ACHN (cell line): Measurements from ENCODE around the gene TRAK1.

Experiments
- DNase-seq: peaks from one replicate; pipeline ENCODE4 v3.0.0-alpha.2; 2015
- in situ Hi-C: cut with HindIII; loops from 2 replicates; pipeline ENCODE4 v1.10.0; 2017; ENCODE audit warnings: low sequenced_read_pairs, low pct_ligation_motif_present, low pct_unique_long_range_greater_than_20kb

TRAK1 gene

DNA sequence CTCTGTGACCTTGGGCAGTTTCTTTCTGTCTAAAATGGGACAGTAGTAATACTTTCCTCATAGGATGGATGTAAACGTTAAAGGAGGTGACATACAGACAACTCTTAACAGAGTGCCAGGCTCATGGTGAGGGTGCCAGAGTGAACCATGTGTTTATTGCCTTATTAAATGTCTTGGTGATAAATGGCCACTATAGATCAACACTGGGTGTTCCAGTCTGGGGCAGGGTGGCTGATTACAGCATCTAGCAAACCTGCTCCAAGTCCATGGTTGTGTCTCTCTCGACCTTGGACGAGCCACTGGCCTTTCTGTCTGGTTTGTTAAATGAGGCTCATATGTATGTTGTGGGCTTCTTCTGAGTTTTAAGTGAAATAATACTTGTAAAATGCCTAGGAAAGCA, 75.1 kb downstream of the TRAK1 start:
- DNase-seq, result no peak
- in situ Hi-C loops, result no loop called here

DNA sequence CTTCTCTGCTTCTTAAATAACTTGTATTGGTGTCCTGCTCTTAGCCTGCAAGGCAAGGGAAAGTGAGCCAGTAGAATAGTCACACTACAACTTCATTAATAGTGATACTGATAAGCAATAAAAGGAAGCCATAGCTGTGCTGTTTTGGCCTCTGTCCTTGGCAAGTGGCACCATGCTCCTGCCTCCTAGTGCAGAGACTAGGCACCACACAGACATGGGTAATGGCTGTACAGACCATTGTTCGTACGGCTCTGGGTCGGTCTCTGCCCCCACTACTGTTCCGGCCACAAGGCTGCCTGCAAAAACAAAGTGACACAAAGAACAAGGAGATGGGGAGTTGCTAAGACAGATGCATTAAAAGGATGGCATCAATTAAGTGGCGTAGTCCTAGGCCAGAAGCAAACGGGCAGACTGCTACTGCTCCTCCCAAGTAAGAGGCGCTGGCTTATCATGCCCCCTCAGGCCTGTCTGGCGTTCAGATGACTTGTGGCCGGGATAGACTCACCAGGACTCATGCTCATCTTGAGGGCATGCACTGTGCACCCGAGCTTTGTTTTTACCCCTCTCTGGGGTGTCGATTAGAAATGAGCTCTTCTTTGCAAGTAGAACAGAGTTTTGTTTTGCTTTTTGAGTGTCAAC, 75.6 kb downstream of the TRAK1 start:
- no peak for DNase-seq
- in situ Hi-C loops, result no loop called here

GRCh38 chr3:42169579-42170120, 78.5 kb downstream of the TRAK1 start:
- in situ Hi-C loops, result no loop called here

GRCh38 chr3:42172047-42172654, 81.0 kb downstream of the TRAK1 start:
- in situ Hi-C loops, result no loop called here
- DNase-seq, result no peak

More at GRCh38 chr3:42169579-42170120, 78.5 kb downstream of the TRAK1 start:
- DNase-seq, result no peak

DNA sequence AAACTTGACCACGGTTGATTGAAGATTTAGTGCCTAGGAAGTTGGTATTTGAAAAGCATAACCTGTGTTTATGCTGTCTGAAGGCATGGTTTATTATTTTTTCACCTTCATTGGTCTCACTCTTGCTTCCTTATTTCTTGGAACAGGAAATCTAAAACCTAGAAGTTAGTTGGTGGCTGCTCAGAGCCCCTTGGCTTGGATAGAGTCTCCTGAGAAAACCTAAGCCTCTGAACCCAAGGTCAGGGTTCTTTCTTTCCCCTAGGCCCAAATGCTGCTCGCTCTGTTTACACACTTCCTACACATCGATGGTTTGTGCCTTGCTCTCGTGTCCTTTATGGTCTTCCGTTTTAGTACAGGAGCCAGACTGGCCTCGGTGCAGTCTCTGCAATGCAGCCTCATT, 82.2 kb downstream of the TRAK1 start:
- DNase-seq, result no peak

GRCh38 chr3:42174679-42175385, 83.7 kb downstream of the TRAK1 start:
- no peak for DNase-seq
- in situ Hi-C loops, result no loop called here

More for the DNA sequence above, 82.2 kb downstream of the TRAK1 start:
- in situ Hi-C loops, result no loop called here

- in situ Hi-C loops, result no loop called here
- no peak for DNase-seq
Measured at GRCh38 chr3:42175386-42176240, 84.5 kb downstream of the TRAK1 start.

- in situ Hi-C loops, result no loop called here
- no peak for DNase-seq
Measured at GRCh38 chr3:42176242-42177034, 85.3 kb downstream of the TRAK1 start.

- in situ Hi-C loops, result no loop called here
- DNase-seq, result no peak
Measured at GRCh38 chr3:42177068-42177800, 86.1 kb downstream of the TRAK1 start.

GRCh38 chr3:42177801-42178150, 86.6 kb downstream of the TRAK1 start:
- in situ Hi-C loops, result no loop called here
- no peak for DNase-seq

DNA sequence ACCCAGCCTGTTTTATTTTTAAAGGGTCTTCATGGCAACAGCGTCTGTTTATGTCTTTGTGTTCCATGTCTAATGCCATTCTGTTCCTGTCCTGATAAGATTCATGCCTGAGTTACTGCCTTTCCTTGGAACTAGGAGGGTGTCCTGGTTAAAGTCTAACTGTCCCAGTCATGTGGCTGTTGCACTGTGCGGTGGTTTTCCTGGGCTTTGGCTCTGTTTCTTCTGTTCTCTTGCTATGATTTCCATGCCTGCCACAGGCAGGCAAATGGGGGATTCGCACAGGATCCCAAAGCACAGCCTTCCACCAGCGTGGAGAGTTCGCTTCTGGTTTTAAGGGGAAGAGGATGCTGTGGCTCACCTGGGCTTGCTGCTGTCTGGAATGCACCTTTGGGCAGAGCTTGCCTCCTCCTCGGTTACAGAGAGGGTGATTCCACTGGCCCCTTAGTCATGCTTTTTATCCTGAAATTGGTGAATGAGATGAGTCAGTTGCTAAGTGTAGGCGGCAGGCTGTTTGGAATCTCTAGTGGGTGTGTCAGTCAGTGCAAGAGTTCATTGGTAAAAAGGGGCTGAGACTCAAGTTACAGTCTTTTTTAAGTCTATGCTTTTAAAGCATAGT, 88.1 kb downstream of the TRAK1 start:
- DNase-seq, result peak; percentile 91
- in situ Hi-C loops, result no loop called here

DNA sequence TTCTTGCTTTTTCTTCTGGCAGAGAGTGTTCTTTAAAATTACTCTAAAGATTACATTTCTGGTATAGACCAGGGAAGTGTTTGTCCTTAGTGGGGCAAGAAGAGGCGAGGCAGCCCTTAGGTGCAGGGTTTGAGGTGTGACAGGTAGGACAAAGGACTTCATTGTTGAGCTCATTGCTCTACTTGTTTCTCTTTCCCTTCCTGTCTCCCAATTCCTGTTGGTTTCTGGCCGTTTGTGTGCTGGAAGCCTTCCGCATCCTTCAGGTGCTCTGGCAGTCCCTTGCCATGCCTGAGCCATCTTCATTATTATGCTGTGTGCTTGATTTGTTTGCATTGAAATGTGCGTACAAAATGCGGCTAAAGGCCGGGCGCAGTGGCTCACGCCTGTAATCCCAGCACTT, 89.7 kb downstream of the TRAK1 start:
- DNase-seq, result no peak
- in situ Hi-C loops, result no loop called here

DNA sequence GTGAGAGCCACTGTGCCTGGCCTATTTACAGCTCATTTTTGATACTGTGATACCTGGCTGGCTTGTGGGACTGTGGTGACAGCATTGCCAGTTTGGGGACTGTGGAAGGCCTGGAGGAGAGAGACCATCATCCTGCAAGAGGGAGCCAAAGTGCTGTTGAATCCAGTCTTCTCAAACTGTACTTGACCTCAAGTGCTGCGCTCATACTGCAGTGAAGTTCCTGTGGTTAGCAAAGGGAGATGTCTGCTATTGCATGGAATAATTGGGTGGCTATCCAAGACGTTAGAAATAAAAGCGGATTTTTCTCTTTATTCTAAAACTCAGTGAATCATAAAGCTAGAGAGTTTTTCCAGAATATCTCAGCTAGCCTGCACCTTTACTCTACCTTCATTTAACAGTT, 91.4 kb downstream of the TRAK1 start:
- in situ Hi-C loops, result no loop called here
- DNase-seq, result no peak

DNA sequence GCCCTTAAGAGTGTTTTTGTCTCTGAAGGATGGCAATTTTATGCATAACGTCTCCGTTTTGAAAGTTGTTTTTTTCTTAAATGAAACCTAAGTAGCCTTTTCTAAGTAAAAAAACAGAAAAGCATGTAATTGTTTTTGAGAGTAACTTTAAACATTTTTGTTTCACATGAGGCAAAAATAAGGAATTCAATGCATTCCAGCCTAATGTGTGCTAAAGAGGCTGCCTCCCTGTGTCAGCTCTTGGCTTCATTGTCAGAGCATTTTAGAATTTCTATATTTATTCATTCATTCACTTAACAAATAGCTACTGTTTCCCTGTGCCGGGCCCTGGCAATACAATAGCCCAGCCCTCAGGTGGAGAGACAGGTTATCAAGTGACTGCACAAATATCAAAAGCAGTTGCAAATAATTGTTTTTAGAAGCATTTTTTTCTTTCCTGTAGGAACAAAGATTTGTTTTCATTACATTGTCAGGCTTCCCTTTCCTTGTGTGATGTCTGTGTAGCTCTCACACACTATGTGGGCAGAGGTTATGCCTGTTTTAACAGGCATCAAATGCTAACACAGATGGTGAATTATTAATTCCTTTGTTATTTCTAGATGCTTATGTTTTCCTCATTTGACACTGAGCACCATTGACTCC, 93.0 kb downstream of the TRAK1 start:
- no peak for DNase-seq
- in situ Hi-C loops, result no loop called here

DNA sequence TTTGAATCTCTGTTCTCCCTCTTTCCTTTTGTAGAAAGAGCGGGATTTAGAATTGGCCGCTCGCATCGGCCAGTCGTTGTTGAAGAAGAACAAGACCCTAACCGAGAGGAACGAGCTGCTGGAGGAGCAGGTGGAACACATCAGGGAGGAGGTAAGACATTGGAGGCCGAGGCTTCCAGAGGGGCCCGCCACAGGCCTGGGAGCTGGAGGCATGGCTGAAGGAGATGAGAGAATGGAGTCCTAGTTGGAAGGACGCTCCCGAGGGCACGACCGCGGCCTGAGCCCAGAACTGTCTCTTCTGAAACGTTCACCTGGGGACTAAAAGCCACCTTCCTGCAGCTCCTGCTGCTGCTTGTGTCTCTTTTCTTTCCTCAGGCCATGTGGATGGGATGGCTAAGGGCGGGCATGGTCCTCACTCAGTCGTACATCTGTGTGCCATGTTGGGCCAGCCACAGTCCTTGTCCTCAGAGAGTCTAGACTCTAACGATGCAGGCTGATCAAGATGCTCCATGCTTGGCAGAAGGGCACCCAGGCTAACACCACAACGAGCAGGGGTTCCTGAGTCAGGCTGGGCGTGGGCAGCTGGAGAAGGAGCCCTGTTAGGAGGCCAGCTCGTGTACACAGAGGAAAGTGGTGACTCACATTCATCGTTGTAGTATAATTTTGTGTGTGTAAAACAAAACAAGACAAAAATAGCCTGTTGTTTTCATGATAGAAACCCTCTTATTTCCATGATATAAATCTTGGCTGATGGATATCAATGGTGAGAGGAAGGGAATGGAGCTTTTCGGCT, 93.7 kb downstream of the TRAK1 start:
- no peak for DNase-seq
- in situ Hi-C loops, result no loop called here

DNA sequence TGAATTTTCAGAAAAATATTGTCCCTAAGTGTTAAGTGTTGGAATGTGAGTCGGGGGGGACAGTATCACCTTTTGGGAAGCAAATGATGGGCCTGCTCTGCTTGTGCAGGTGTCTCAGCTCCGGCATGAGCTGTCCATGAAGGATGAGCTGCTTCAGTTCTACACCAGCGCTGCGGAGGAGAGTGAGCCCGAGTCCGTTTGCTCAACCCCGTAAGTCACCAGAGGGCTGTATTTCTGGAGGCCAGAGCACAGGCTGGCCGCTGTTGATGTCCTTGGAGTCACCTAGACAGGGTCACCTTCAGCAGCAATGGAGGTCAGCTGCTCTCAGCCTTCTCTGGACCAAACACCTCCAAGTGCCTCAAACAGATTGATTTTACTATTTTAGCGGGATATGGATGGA, 96.8 kb downstream of the TRAK1 start:
- in situ Hi-C loops, result no loop called here
- no peak for DNase-seq
